ENCODE measurements around the gene ZNF341. TPM values are rescaled to one million over a fixed set of nuclear protein-coding genes. Genes with fewer than 3 reads are reported as not detected.

ZNF341 gene
- total and polyA plus RNA-seq, 10 donors: 2.3 to 6.7 (median 4.5) TPM

DNA sequence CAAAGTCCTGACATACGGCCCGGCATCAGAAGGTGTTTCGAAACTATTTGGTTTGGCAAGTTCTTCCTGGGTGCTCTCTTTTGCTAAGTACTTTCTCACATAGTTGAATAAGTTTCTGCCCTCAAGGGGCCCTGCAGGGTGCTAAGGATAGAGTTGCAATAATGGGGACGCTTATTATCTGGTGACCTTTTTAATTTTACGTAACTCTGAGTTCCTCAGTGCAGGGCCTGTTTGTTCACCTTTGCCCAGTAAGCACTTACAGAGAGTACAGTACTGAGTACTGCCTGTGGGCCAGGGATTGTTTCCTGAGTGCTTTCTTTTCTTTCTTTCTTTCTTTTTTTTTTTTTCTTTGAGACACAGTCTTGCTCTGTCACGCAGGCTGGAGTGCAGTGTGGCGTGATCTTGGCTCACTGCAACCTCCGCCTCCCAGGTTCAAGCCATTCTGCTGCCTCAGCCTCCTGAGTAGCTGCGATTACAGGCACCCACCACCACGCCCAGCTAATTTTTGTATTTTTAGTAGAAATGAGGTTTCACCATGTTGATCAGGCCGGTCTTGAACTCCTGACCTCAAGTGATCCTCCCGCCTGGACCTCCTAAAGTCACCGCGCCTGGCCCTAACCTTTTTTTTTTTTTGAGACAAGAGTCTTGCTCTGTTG, 7.2 kb upstream of the ZNF341 start:
- Histone ChIP-seq H3K4me3 (no peak overlapping the region), H3K27me3 (replicated peaks in 1 of 7) (no peaks in the 10 kb centered on the region), H3K27ac (peak overlapping the region in 3 of 8 donors; percentile 33 to 52 (median 47)), H3K4me1 (peaks cover under 1 to 25% (median 11%) of the 10 kb centered on the region in 6 donors), H3K9me3 (no peaks in the 10 kb centered on the region), H3K36me3 (no peaks in the 10 kb centered on the region)
- no peak for DNase-seq
- intact Hi-C loops (cut with DNase I; ENCODE audit: low total_unique reads): no loop called here
- no peak for TF ChIP-seq POLR2A (IDR thresholded peaks at IDR 0.05)
- TF ChIP-seq, protein P1, sequence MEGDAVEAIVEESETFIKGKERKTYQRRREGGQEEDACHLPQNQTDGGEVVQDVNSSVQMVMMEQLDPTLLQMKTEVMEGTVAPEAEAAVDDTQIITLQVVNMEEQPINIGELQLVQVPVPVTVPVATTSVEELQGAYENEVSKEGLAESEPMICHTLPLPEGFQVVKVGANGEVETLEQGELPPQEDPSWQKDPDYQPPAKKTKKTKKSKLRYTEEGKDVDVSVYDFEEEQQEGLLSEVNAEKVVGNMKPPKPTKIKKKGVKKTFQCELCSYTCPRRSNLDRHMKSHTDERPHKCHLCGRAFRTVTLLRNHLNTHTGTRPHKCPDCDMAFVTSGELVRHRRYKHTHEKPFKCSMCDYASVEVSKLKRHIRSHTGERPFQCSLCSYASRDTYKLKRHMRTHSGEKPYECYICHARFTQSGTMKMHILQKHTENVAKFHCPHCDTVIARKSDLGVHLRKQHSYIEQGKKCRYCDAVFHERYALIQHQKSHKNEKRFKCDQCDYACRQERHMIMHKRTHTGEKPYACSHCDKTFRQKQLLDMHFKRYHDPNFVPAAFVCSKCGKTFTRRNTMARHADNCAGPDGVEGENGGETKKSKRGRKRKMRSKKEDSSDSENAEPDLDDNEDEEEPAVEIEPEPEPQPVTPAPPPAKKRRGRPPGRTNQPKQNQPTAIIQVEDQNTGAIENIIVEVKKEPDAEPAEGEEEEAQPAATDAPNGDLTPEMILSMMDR (IDR thresholded peaks at IDR 0.05 in 8 of 11, conservative IDR thresholded peaks at IDR 0.05 in 3 of 11): no peak
- no peak for TF ChIP-seq POLR2AphosphoS5 (IDR thresholded peaks at IDR 0.05)
- WGBS, 5 donors: 71 to 84% (median 78%) methylated on average over 14 of the region's 14 CpGs

DNA sequence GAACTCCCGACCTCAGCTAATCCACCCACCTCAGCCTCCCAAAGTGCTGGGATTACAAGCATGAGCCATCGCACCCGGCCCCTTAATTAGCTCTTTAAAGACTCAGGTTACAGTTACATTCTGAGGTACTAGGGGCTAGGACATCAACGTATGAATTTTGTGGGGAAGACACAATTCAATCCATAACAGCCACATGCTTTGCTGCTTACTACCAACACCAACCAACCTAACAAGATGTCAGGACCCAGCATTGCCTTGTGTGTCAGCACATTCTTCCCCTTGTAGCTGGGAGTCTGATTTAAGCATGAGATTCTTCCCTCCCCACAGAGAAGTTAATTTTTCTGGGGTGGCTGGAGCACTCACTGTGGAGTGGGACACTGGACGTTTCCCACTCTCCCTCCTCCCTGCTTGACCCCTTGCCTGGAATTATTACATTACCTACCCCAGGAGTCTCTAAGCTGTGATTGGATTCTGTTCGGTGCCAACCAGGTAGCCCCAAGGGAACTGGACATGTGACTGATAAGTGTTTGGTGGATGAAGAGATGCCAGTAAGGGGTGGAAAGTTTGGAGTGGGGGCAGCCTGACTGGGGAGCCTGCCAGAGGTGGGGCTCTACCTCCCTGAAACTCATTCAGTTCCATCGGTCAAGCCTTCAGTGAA, 6.1 kb upstream of the ZNF341 start:
- Histone ChIP-seq H3K27ac (no peak overlapping the region), H3K4me3 (no peak overlapping the region), H3K4me1 (peaks cover 0 to 16% (median 3%) of the 10 kb centered on the region in 6 donors), H3K27me3 (replicated peaks in 1 of 7) (no peaks in the 10 kb centered on the region), H3K36me3 (no peaks in the 10 kb centered on the region), H3K9me3 (no peaks in the 10 kb centered on the region)
- WGBS, 5 donors: 85 to 90% (median 88%) methylated on average over 7 of the region's 7 CpGs
- DNase-seq: no peak
- no peak for TF ChIP-seq POLR2A (IDR thresholded peaks at IDR 0.05)
- TF ChIP-seq, protein P1 (IDR thresholded peaks at IDR 0.05 in 8 of 11, conservative IDR thresholded peaks at IDR 0.05 in 3 of 11): no peak
- TF ChIP-seq POLR2AphosphoS5 (IDR thresholded peaks at IDR 0.05): no peak
- intact Hi-C loops (cut with DNase I; ENCODE audit: low total_unique reads): no loop called here

DNA sequence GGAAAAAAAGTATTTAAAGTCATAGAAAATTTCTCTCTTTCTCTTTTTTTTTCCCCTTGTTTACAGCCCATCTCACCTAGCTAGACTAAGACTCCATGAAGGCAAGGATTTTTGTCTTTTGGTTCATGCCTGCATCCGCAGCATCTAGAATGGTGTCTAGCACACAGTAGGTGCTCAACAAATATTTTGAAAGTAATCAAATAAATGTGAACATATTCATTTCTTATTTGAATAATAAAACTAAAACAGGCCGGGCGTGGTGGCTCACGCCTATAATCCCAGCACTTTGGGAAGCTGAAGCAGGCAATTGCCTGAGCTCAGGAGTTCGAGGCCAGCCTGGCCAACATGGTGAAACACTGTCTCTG, 4.7 kb upstream of the ZNF341 start:
- Histone ChIP-seq H3K4me1 (peaks cover 0 to 21% (median 5%) of the 10 kb centered on the region in 6 donors), H3K36me3 (no peaks in the 10 kb centered on the region), H3K27me3 (replicated peaks in 1 of 7) (no peaks in the 10 kb centered on the region), H3K27ac (no peak overlapping the region), H3K4me3 (no peak overlapping the region), H3K9me3 (no peaks in the 10 kb centered on the region)
- TF ChIP-seq, protein P1 (IDR thresholded peaks at IDR 0.05 in 8 of 11, conservative IDR thresholded peaks at IDR 0.05 in 3 of 11): no peak
- TF ChIP-seq POLR2A (IDR thresholded peaks at IDR 0.05): no peak
- TF ChIP-seq POLR2AphosphoS5 (IDR thresholded peaks at IDR 0.05): no peak
- DNase-seq: no peak
- 90 to 97% (median 94%) methylated on average over 5 of the region's 5 CpGs for WGBS, 5 donors
- intact Hi-C loops (cut with DNase I; ENCODE audit: low total_unique reads): no loop called here

DNA sequence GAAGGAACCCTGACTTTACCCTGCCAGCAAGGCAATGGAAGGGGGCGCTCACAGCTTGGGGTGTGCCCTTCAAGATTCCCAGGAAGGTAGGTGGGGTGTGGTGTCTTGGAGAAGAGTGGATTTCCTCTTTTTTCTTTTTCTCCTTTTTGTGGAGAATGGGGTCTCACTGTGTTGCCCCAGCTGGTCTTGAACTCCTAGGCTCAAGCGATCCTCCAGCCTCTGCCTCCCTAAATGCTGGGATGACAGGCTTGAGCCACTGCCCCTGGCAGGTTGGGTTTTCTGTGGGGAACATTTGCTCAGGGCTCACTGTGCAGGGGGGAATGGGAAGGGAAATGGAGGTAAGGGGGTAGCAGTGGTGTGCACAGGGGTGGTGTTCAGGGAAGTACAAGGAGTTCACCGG, 4.0 kb upstream of the ZNF341 start:
- H3K4me1 ChIP-seq: peaks cover 0 to 28% (median 11%) of the 10 kb centered on the region in 6 donors
- H3K4me3 ChIP-seq: no peak overlapping the region
- DNase-seq: no peak
- H3K36me3 ChIP-seq: no peaks in the 10 kb centered on the region
- intact Hi-C loops (cut with DNase I; ENCODE audit: low total_unique reads): no loop called here
- no peaks in the 10 kb centered on the region for H3K27me3 ChIP-seq (replicated peaks in 1 of 7)
- H3K9me3 ChIP-seq: no peaks in the 10 kb centered on the region
- TF ChIP-seq POLR2AphosphoS5 (IDR thresholded peaks at IDR 0.05) (no peak), POLR2A (IDR thresholded peaks at IDR 0.05) (no peak)
- TF ChIP-seq, protein P1 (IDR thresholded peaks at IDR 0.05 in 8 of 11, conservative IDR thresholded peaks at IDR 0.05 in 3 of 11): no peak
- H3K27ac ChIP-seq: no peak overlapping the region
- 91 to 95% (median 93%) methylated on average over 3 of the region's 3 CpGs for WGBS, 5 donors

Data from spleen (tissue), 11 donors.